A673 (cell line): ENCODE measurements around the gene TMEM92.

Experiments
- EZH2 ChIP-seq: fragments of 200-600 bp; sonication (generic); IDR thresholded peaks from 2 replicates; pipeline ENCODE4 v1.6.1; 2017; ENCODE audit warnings: borderline replicate concordance, low read depth, mild to moderate bottlenecking, mixed read lengths, antibody characterized with exemption, low read length; ENCODE audit not compliant: poor library complexity, severe bottlenecking
- TF ChIP-seq, protein P1 (sequence below): fragments of 300-800, 200-600 bp; sonication (generic); conservative IDR thresholded peaks from 2 replicates; pipeline ENCODE4 v1.5.1; 2017; ENCODE audit warnings: low read depth, mild to moderate bottlenecking, antibody characterized with exemption, low read length, moderate library complexity, mixed read lengths

DNA sequence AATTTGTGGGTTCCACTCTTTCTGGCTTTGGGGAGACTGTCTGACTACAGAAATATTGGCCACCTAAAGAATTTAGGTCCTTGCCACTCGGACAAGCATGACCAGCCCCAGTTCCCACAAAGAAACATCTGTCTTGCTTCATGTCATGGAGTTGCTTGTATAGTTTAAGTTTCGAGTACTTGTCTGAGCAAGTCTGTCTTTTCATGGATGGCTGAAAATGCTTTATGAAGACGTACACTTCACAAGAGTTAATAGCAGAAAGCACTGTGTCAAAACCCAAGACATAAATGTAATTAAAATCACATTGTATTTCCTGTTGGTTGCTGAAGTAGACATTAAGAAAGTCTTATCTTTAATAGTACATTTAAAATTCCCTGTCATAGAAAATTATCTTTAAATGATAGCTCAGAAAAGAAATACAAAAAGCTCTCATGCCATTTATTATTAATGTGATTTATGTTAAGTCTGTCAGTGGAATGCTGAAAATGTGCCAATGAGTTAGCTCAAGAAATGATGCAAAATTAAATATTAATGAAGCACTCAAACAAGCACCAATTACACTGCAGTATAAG, 41.8 kb downstream of the TMEM92 start:
- TF ChIP-seq, protein P1, sequence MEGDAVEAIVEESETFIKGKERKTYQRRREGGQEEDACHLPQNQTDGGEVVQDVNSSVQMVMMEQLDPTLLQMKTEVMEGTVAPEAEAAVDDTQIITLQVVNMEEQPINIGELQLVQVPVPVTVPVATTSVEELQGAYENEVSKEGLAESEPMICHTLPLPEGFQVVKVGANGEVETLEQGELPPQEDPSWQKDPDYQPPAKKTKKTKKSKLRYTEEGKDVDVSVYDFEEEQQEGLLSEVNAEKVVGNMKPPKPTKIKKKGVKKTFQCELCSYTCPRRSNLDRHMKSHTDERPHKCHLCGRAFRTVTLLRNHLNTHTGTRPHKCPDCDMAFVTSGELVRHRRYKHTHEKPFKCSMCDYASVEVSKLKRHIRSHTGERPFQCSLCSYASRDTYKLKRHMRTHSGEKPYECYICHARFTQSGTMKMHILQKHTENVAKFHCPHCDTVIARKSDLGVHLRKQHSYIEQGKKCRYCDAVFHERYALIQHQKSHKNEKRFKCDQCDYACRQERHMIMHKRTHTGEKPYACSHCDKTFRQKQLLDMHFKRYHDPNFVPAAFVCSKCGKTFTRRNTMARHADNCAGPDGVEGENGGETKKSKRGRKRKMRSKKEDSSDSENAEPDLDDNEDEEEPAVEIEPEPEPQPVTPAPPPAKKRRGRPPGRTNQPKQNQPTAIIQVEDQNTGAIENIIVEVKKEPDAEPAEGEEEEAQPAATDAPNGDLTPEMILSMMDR, result no peak
- no peak for TF ChIP-seq EZH2
